HG02763 (cell line): Measurements from ENCODE around the gene MBL2.

Experiments
- ATAC-seq: cut with Tn5 transposase; IDR thresholded peaks from one replicate; pipeline ENCODE4 v1.9.1; 2021; ENCODE audit warnings: mild to moderate bottlenecking, moderate library complexity; ENCODE audit not compliant: unreplicated experiment

The MBL2 gene

DNA sequence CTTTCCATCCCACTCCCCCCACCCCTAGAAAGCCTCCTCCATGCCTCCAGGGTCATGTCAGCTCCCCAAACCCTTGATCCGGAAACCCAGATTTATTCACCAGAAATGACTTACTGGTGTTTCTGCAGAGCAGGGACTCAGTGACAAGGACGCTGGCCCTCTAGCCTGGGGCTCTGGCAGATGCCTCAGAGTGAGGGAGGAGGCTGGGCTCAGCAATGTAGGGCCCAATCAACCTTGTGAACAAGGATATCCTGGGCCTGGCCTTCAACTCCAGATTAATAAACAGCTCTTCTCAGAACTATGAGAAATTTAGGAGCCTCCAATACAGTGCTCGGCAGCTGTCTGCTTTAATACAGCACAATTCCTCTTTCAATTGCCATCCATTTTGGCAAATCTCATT lies at the start of gene MBL2:
Gene MBL2, minus strand, starts transcription at position 162 of the 400 bp plus-strand sequence. CDS start 1,149 bp downstream, outside the sequence.
- no peak for ATAC-seq

- ATAC-seq = no peak
These were observed 47.7 kb upstream of the MBL2 start for GRCh38 chr10:52820309-52820708.

- ATAC-seq = peak; percentile 88
These were observed 45.4 kb upstream of the MBL2 start for GRCh38 chr10:52818019-52818418.

DNA sequence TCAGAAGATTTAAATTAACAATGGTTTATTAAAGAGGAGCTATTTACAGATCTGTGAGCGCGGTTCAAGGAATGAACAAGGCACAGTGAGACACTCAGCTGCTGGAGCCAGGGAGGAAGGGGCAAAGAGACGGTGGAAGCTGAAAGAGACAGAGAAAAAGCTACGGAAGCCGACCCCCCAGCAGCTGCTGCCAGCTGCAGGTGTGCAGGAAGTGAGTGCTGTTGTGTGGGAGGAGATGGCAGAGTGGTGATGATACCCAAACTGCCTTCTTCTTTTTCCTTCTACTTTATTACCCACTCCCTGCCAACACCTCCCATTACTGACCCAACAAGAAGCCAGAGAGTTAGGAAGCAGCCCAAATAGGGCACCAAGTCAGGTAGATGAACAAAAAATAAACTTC lies 41.9 kb upstream of the MBL2 start:
- ATAC-seq = peak; percentile 60

DNA sequence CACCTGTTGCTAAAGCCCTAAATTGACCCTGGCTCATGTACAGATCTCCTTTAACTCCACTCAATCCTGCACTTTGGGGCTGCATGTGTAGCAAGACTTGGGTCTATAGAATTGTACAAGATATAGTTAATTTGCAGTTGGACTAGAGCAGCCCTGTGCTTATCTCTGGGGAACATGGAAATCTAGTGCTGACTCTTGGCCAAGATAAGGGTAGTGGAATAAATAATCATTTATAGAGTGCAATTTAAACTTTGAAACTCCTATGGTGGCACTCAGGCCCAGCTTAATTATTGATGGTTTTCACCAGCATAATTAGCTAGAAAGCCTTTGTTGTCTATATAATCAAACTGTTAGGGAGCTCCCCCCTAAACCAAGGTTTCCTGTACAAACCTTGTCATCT lies 39.2 kb upstream of the MBL2 start:
- no peak for ATAC-seq

DNA sequence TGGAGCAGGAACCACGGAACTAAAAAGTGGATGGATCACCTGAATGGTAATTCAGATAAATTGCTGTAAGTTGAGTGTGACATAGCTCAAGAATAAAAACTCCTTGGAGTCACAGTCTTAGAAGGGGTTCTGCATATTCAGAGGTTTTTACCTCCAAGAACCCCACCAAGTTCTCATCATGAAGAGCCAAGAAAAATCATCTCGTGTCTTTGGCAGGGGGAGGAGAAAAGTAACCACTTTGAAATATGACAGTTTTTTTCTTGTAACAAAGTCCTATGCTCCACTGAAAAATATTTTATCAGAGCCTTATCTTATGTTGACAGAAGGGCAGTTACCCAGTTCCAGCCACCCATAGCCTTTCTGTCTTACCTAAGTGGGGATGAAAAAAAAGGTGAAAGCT lies 38.2 kb upstream of the MBL2 start:
- ATAC-seq = no peak

DNA sequence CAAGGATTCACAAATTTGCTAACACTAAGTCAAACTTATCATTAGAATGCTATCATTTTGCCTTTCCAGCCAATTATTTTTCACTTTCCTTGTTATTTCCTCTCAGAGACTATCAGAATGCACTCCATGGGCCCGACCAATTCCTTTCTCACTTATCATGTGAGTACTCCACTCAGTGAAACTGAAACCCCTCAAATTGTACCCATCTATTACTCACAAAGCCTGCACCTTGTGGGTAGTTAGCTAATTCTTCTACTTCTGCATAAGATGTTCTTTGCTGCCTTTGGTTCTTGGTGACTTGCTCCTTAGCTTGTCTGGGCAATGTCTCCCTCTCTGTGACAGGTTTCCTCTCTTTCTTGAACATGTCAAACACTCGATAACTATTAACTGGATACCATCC lies 35.2 kb upstream of the MBL2 start:
- ATAC-seq = no peak

DNA sequence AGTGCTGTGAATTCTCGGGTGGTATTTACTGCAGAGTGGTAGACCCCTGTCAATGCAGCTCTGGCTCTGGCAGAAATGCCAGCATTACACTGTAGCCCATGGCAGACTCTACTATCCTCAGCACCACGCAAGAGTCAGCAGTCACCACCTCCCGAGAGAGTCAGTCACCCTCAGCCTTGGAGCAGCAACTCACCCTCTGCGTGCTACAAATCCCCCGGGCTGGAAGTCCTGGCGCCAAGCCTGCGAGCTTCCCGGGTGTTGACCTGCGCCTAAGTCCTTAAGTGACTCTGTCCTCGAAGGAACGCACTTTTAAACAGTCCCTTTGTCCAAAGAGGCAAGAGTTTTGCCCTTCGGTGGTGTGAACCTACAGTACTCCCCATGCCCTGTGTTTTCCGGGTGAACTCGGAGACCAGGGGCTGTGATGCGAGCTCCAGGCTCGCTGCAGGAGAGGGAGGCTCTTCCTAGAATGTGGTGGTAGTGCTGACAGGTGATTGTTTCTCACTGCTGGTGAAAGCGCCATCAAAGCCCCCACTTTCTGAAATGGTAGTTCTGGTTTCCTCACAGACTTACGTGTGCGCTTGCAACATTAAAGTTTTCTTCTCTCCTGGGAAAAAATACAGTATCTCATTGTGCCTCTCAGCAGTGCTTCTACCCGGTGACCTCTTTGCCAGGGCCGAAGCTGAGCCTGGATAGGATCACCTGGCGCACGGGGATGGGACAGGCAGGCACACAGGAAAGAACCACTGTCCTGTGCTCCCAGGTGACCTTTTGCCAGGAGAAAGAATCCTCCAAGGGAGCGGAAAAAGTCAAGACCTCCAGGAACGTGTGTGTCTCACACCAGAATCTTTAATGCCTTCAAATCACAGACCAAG lies 33.1 kb upstream of the MBL2 start:
- ATAC-seq = no peak

- no peak for ATAC-seq
These were observed 29.4 kb upstream of the MBL2 start for GRCh38 chr10:52801947-52802346.

- no peak for ATAC-seq
These were observed 13.5 kb upstream of the MBL2 start for GRCh38 chr10:52786098-52786497.

GRCh38 chr10:52785418-52785817 lies 12.8 kb upstream of the MBL2 start:
- ATAC-seq = no peak

GRCh38 chr10:52783726-52784125 lies 11.1 kb upstream of the MBL2 start:
- no peak for ATAC-seq

DNA sequence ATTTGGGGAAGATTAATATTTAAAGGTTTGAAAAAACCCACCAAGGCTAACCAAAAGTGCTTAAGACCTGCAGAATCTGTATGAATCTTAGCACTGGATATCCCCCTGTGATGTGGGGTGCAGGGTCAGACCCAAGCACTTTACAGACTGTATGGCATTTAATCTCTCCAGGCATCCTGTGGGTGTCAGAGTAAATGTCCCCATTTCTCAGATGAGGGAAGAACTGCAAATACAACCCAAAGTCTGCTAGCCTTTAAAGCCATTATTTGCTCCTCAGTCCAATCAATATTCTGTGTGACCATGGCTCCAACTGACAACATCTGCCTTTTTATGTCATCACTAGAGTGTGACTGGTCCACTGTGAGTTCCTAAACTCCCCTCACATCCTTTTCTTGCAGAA lies 10.0 kb upstream of the MBL2 start:
- ATAC-seq = no peak

DNA sequence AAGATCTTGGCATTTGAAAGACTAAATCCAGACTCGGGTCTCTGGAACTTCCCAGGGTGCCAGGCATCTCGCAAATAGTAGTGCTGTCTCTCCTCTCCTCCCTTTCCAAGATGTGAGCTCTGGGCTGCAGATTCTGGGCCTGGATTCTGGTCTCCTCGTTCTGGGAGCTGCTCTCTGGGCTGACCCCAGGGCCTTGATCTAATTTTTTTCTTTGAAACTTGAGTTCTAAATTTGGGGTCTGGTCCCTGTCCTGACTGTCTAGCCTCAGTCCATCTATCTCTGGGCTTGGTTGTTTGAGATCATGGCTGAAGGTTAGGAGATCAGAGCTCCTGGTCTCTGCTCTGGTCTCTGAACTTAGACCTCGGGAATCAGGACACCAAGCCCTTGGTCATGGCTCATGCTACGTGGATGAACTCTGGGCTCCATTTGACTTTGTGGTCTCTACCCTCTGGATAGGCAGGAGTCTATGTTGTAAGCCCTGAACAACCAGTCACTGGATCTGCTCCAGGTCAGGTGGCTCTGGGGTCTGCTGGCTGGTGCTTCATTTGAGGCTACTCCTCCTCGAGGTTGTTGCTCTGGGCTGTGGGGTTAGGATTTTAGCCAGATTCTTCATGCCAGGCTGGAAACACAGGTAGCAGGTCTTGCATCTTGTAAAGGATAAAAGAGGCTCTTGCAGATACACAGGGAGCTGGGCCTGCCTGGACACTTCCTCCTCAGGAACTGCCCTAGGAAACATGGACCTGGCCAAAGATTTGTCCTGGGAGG lies 8.0 kb upstream of the MBL2 start:
- ATAC-seq = no peak

GRCh38 chr10:52779541-52780390 lies 7.2 kb upstream of the MBL2 start:
- peak; percentile 93 for ATAC-seq

- no peak for ATAC-seq
These were observed 6.2 kb upstream of the MBL2 start for GRCh38 chr10:52778511-52779392.

DNA sequence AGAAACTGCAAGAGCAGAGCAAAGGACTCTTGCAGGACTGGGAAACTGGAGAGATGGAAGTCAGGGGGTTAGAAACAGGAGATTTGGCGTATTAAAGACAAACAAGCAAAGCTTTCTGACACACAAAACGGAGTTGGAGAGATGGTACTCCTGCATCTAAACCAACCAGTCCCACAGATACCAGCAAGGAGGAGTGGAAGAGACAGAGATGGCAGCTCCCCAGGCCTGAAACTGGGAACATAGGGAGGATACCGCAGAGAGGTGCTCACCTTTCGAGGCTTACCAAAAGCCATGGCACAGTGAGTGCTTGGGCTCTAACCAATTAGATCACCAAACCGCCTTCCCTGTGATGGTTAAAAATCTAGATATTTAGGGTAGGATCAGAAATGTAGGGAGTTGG lies 4.8 kb upstream of the MBL2 start:
- no peak for ATAC-seq

DNA sequence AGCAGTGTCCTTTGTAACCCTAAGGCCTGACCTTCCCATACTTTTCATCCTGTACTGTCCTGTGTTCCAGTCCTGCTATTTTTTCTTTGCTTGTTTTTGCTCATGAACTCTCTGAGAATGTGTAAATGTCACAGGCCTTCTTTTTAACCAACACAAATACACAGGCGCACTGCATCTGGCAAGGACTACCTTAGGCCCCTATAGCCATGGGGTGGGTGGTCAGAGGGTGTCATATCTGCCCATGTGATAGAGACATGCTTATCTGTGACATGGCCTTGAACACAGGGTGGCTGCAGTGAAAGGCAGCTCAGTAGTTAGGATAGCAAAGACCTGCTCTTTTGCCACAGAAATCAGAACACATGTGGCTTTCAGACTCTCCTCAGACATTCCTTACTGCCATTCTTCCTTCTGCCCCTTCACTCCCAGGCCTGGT lies 3.9 kb upstream of the MBL2 start:
- no peak for ATAC-seq

- no peak for ATAC-seq
These were observed 2.6 kb upstream of the MBL2 start for GRCh38 chr10:52775132-52775647.

DNA sequence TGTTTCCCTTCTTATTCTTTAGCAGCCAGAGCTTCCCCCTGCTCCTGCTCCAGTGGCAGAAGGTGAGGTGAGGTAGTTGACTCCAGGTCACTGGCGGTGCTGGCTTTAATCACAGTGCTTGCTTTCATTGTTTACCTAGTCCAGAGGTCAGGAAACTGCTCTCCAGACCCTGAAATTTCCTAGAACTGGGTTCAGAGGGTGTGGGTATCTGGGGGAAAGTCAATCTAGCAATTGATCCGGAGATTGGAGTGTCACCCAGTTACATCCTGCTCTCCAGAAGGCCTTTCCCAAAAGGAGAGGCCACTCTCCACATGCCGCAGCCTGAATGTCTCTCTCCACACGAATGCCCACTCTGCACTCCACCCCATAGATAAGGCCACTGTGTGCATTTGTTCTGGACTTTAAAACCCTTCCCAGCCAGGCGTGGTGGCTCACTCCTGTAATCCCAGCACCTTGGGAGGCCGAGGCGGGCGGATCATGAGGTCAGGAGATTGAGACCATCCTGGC lies 2.1 kb upstream of the MBL2 start:
- no peak for ATAC-seq
